Subcutaneous abdominal adipose tissue (tissue), 5 donors: Measurements from ENCODE around the gene GPALPP1.
A peak's percentile ranks its signal among the peaks of the same experiment; 100 is the strongest.

Experiments used
- H3K27ac ChIP-seq: one replicate; pipeline ENCODE4 v1.7.0; 2013; ENCODE audit warnings: low read depth, mild to moderate bottlenecking, inconsistent platforms, low read length, moderate library complexity
- H3K27me3 ChIP-seq, 5 donors: one replicate each; pipeline ENCODE4 v1.7.0; 2013; ENCODE audit warnings: low read length in 5 of 5, inconsistent platforms in 1 of 5; ENCODE audit not compliant: control insufficient read depth in 5 of 5, insufficient read depth in 4 of 5
- H3K36me3 ChIP-seq, 5 donors: one replicate each; pipeline ENCODE4 v1.7.0; 2013; ENCODE audit warnings: low read length in 5 of 5; ENCODE audit not compliant: control insufficient read depth in 5 of 5, insufficient read depth in 5 of 5
- H3K4me1 ChIP-seq, 5 donors: one replicate each; pipeline ENCODE4 v1.7.0; 2013; ENCODE audit warnings: low read length in 5 of 5, mild to moderate bottlenecking in 3 of 5, moderate library complexity in 1 of 5; ENCODE audit not compliant: control insufficient read depth in 5 of 5, insufficient read depth in 5 of 5
- H3K4me3 ChIP-seq, 5 donors: one replicate each; pipeline ENCODE4 v1.7.0; 2013; ENCODE audit warnings: low read length in 5 of 5, low read depth in 1 of 5
- H3K9ac ChIP-seq, 5 donors: one replicate each; pipeline ENCODE4 v1.7.0; 2013; ENCODE audit warnings: low read length in 5 of 5, mild to moderate bottlenecking in 4 of 5, moderate library complexity in 3 of 5
- H3K9me3 ChIP-seq, 5 donors: one replicate each; pipeline ENCODE4 v1.7.0; 2013; ENCODE audit warnings: low read length in 5 of 5; ENCODE audit not compliant: control insufficient read depth in 5 of 5
- donor health status: healthy.
- donor health status: healthy.
- donor health status: healthy.
- donor health status: healthy.
- donor health status: healthy.

The GPALPP1 gene

DNA sequence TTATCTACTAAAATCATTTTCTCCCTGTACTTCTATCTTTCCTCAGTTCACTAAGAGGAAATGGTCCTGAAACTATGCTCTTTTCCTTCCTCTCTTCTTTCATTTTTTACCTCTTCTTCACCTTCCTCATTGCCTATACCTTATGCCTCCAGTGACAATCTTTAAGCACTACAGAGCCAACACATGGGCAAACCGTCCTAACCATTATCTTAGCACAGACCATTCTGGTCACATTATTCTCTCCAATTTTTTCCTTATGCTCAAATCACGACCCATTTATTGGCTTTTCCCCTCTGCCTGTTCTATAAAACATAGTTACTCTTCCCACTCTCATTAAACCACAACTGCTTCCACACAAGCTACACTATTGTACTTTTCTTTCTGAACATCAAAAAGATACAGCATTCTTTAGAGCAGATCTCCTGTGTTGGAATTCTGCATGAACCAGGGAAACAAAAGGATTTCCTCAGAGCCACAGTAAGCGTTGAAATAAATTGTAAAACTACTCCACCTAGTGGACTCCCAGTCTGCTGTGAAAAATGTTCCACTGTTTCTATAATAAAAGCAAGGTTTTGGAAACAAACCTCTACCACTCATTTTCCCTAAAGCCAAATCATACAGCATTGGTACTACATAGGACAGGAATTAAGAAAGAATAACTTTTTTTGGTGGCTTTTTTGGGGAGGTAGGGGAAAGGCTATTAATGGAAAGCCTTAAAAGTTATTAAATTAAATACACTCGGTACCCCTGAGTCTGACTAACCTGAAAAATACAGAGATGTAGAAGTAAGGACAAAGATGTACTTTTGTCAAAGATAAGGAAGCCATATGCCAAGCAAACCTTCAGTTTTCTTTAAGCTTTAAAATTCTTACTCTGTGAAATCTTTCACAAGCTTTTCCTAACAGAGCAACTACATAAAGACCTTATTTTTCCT lies 19.5 kb upstream of the GPALPP1 start:
- Histone ChIP-seq H3K4me3 (no peak overlapping the region), H3K9me3 (no peaks in the 10 kb centered on the region), H3K4me1 (peaks cover 0 to 7% (median 4%) of the 10 kb centered on the region in 5 donors), H3K9ac (no peak overlapping the region), H3K27ac (no peak overlapping the region), H3K27me3 (no peaks in the 10 kb centered on the region), H3K36me3 (peaks cover 3 to 14% (median 12%) of the 10 kb centered on the region in 5 donors)

GRCh38 chr13:44971656-44972595 lies 17.4 kb upstream of the GPALPP1 start:
- no peaks in the 10 kb centered on the region for H3K27me3 ChIP-seq
- H3K36me3 ChIP-seq, result peaks cover 0 to 23% (median 12%) of the 10 kb centered on the region in 5 donors
- H3K9ac ChIP-seq, result no peak overlapping the region
- H3K4me3 ChIP-seq, result no peak overlapping the region
- H3K4me1 ChIP-seq, result peaks cover 0 to 7% (median 4%) of the 10 kb centered on the region in 5 donors
- H3K27ac ChIP-seq, result no peak overlapping the region
- no peaks in the 10 kb centered on the region for H3K9me3 ChIP-seq

GRCh38 chr13:44972956-44973581 lies 16.3 kb upstream of the GPALPP1 start:
- no peak overlapping the region for H3K9ac ChIP-seq
- H3K4me3 ChIP-seq, result no peak overlapping the region
- peaks cover 3 to 26% (median 20%) of the 10 kb centered on the region in 5 donors for H3K36me3 ChIP-seq
- H3K9me3 ChIP-seq, result no peaks in the 10 kb centered on the region
- no peaks in the 10 kb centered on the region for H3K27me3 ChIP-seq
- no peak overlapping the region for H3K27ac ChIP-seq
- H3K4me1 ChIP-seq, result peaks cover 0 to 7% (median 4%) of the 10 kb centered on the region in 5 donors

DNA sequence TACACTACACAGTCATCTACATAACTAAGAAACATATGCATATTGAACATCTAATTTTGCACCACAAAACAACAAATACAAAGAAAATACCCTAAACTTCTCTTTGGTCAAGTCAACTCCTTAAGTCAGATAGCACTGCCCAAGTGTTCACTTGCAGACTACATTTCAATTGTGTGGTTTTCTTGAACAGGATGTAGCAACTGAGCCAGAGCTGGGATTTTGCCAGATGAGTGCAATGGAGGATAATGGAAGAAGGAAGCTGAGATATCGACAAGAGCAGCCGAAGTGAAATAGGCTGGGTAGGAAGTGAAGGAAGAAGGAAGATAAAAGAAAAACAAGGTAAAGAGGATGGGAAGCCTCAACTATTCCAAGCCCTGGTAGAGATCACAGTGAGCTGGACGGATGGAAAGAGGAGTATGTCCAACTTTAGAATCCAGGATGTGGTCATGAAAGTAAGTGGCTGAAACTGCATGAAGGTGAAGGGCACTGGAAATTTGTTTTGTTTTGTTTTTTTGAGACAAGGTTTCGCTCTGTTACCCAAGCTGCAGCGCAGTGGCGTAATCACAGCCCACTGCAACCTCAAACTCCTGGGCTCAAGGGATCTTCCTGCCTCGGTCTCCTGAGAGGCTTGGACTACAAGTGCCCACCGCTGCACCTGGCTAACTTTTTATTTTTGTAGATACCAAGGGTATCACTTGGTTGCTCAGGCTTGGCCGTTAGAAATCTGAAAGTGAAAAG lies 15.1 kb upstream of the GPALPP1 start:
- H3K27me3 ChIP-seq, result no peaks in the 10 kb centered on the region
- peaks cover 14 to 35% (median 32%) of the 10 kb centered on the region in 5 donors for H3K36me3 ChIP-seq
- H3K4me3 ChIP-seq, result peak overlapping the region in 1 of 5 donors; percentile 20
- H3K9me3 ChIP-seq, result no peaks in the 10 kb centered on the region
- peaks cover 0 to 7% (median 4%) of the 10 kb centered on the region in 5 donors for H3K4me1 ChIP-seq
- no peak overlapping the region for H3K9ac ChIP-seq
- H3K27ac ChIP-seq, result no peak overlapping the region

DNA sequence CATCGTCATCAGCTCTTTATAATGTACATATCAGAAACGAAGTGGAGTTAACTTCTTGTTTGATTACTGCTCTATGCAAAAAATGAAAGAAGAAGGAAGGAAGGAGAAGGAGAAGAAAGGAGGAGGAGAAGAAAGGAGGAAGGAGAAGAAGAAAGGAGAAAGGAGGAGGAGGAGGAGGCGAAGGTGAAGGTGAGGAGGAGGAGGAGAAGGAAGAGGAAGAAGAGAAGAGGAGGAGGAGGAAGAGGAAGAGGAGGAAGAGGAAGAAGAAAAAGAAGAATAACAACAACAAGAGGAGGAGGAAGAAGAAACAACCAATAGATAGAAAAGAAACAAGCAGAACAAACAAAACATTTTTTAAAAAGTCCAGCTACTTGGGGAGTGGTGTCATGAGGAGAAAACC lies 13.1 kb upstream of the GPALPP1 start:
- H3K27ac ChIP-seq, result no peak overlapping the region
- no peak overlapping the region for H3K9ac ChIP-seq
- no peaks in the 10 kb centered on the region for H3K27me3 ChIP-seq
- H3K4me1 ChIP-seq, result peaks cover 0 to 7% (median 4%) of the 10 kb centered on the region in 5 donors
- H3K4me3 ChIP-seq, result no peak overlapping the region
- no peaks in the 10 kb centered on the region for H3K9me3 ChIP-seq
- H3K36me3 ChIP-seq, result peaks cover 23 to 47% (median 43%) of the 10 kb centered on the region in 5 donors

GRCh38 chr13:44976949-44977583 lies 12.3 kb upstream of the GPALPP1 start:
- Histone ChIP-seq H3K4me3 (no peak overlapping the region), H3K36me3 (peaks cover 23 to 45% (median 43%) of the 10 kb centered on the region in 5 donors), H3K9ac (no peak overlapping the region), H3K27ac (no peak overlapping the region), H3K4me1 (peaks cover 0 to 7% (median 4%) of the 10 kb centered on the region in 5 donors), H3K27me3 (no peaks in the 10 kb centered on the region), H3K9me3 (no peaks in the 10 kb centered on the region)

DNA sequence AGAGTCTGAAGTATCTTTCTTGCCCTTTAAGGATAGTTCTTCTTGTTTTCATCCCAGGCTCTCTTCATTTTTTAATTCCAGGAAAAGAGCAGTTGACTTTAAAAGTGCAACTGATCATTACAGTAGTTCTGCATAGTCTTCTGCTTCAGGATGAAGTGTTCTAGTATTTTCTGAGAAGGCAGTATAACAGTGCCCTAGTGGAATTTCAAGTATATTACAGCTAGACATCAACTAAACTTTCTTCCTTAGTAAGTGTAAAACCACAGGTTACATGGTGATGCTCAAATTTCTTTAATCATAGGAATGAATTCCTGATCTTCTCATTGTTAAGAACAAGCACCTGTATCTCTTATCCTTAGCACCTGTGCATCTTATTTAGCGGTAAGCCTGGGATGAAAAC lies 11.0 kb upstream of the GPALPP1 start:
- Histone ChIP-seq H3K36me3 (peaks cover 23 to 45% (median 43%) of the 10 kb centered on the region in 5 donors), H3K4me1 (peaks cover 0 to 6% (median 4%) of the 10 kb centered on the region in 5 donors), H3K9me3 (no peaks in the 10 kb centered on the region), H3K4me3 (no peak overlapping the region), H3K27me3 (no peaks in the 10 kb centered on the region), H3K9ac (no peak overlapping the region), H3K27ac (no peak overlapping the region)

DNA sequence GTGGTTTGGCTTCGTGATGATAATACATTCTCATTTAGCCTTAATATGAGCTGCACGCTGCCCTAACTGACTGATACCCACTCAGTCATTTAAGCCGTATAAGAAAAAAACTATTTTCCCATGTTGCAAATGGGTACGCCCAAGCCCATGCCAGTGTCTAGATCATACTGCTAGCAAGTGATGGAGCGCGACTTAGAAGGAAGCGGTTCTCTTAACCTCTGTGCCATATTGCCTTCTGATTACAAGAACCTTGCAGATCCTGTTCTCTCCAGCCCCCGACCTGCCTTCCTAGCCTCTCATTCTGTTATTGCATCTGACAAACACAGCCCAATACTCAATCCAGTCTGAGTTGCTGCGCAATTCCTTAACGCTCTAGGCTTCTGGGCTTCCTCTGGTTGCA lies 603 bp downstream of the GPALPP1 start:
- peaks cover 0 to 7% (median 6%) of the 10 kb centered on the region in 5 donors for H3K36me3 ChIP-seq
- H3K27me3 ChIP-seq, result no peaks in the 10 kb centered on the region
- peaks cover 4 to 30% (median 27%) of the 10 kb centered on the region in 5 donors for H3K4me1 ChIP-seq
- H3K27ac ChIP-seq, result peak overlapping the region; percentile 89
- H3K4me3 ChIP-seq, result peak overlapping the region; percentile 84 to 97 (median 97)
- H3K9me3 ChIP-seq, result no peaks in the 10 kb centered on the region
- peak overlapping the region; percentile 73 to 100 (median 99) for H3K9ac ChIP-seq

DNA sequence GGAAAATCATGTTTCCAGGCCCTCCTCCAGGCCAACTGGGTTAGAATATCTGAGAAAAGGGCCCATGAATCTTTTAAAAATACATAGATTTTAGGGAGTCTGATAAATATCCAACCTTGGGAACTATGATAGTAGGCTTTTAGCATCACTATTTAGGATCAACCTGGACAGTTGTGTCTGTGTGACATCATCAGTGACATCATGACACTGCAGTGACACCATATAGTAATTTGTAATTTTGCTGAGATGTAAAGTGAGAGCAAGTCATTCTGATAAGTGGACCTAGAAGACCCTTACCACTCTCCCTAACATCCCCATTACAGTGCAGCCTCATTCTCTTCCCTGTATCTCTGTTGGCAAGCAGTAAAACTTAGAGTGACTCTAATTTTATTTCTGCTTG lies 14.1 kb downstream of the GPALPP1 start:
- Histone ChIP-seq H3K4me1 (no peaks in the 10 kb centered on the region), H3K4me3 (no peak overlapping the region), H3K27me3 (no peaks in the 10 kb centered on the region), H3K9ac (no peak overlapping the region), H3K9me3 (no peaks in the 10 kb centered on the region), H3K36me3 (peaks cover 26 to 43% (median 33%) of the 10 kb centered on the region in 5 donors), H3K27ac (no peak overlapping the region)
